BLaER1 treated with 17β-estradiol and CSF1 and Interleukin-3, amounts not matched to agents 10 nM and 100 nM (cell line): Measurements from ENCODE around the gene ATG3.
A peak's percentile ranks its signal among the peaks of the same experiment; 100 is the strongest.
"Not testable (repeated sequence)": the region's sequence is repeated elsewhere in the genome, so short reads cannot be mapped to it uniquely, and the experiment has no call there.

Experiments used
- H3K27ac ChIP-seq, 11 experiments: shearing (Covaris generic); formaldehyde crosslinking; 2 replicates each; pipeline ENCODE4 v1.8.1; 2022
- H3K27me3 ChIP-seq, 11 experiments: shearing (Covaris generic); formaldehyde crosslinking; 2 replicates each; pipeline ENCODE4 v1.8.1; 2022
- H3K36me3 ChIP-seq, 11 experiments: shearing (Covaris generic); formaldehyde crosslinking; 2 replicates each; pipeline ENCODE4 v1.8.1; 2022
- H3K4me1 ChIP-seq, 10 experiments: shearing (Covaris generic); formaldehyde crosslinking; 2 replicates each; pipeline ENCODE4 v1.8.1; 2022
- H3K4me2 ChIP-seq, 11 experiments: shearing (Covaris generic); formaldehyde crosslinking; 2 replicates each; pipeline ENCODE4 v1.8.1; 2022
- H3K4me3 ChIP-seq, 10 experiments: shearing (Covaris generic); formaldehyde crosslinking; 2 replicates each; pipeline ENCODE4 v1.8.1; 2022
- H3K9ac ChIP-seq, 11 experiments: shearing (Covaris generic); formaldehyde crosslinking; 2 replicates each; pipeline ENCODE4 v1.8.1; 2022
- H3K9me3 ChIP-seq, 11 experiments: shearing (Covaris generic); formaldehyde crosslinking; replicated peaks in 1 of 11; 2 replicates each; pipeline ENCODE4 v1.8.1; 2022
- H4K20me1 ChIP-seq, 11 experiments: shearing (Covaris generic); formaldehyde crosslinking; 2 replicates each; pipeline ENCODE4 v1.8.1; 2022
- Cebpa-rat ChIP-seq, 11 experiments: shearing (Covaris generic); IDR thresholded peaks; 2 replicates each; pipeline ENCODE4 v1.8.1; 2022

The ATG3 gene

DNA sequence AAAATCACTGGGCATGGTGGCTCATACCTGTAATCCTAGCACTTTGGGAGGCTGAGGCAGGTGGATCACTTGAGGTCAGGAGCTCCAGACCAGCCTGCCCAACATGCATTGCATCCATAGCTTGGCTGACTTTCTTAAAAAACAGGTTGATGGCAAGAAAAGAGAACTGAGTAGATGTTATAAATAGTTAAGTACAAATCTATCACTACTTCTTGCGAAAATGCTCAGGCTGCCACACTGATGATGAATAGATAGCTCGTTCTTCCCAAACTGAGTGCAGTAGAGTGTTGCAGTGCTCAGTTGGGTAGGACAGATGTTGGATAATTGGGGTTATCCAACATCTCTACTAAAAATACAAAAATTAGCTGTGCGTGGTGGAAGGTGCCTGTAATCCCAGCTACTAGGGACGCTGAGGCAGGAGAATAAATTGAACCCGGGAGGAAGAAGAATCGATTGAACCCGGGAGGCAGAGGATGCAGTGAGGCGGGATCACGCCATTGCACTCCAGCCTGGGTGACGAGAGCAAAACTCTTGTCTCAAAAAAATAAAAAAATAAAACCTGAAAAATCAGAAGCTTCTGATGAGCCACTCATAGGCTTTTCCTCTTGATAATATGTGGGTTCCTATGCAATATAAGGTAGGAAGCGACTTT is 63.7 kb downstream of the ATG3 start:
- TF ChIP-seq Cebpa-rat (IDR thresholded peaks at IDR 0.05) = no peak
- Histone ChIP-seq H3K4me2 (no peak overlapping the region; a peak in 1 of 22 replicates), H3K4me3 (no peak overlapping the region), H4K20me1 (no peaks in the 10 kb centered on the region), H3K27me3 (no peaks in the 10 kb centered on the region), H3K4me1 (peaks cover 0 to 20% (median 9%) of the 10 kb centered on the region in 10 experiments; a peak in 14 of 20 replicates), H3K27ac (no peak overlapping the region), H3K36me3 (no peaks in the 10 kb centered on the region), H3K9me3 (peaks cover 0 to 18% (median 9%) of the 10 kb centered on the region in 11 experiments; a peak in 8 of 22 replicates), H3K9ac (no peak overlapping the region)

DNA sequence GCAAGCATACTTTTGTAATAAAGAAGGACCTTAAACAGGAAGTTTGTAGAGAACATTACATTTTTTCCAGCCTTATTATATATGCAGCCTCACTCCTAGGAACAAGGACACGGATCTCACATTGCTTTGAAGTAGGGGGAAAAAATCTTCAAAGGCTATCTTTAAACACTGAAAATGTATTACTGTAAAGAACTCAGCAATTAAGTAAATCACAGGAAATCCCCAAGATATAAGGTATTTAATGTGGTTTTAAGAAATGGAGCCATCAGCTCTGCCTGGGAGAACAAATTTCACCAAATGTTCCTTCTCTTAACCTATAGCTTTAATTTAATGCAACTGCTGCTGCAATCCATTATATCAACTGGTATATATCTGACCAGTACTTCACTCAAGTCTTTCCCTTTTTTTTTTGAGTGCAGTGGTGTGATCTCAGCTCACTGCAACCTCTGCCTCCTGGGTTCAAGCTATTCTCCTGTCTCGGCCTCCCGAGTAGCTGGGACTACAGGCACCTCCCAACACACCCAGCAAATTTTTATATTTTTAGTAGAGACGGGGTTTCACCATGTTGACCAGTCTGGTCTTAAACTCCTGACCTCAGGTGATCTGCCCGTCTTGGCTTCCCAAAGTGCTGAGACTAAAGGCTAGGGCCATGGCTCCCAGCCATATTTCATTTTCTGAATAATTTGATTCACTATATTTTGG is 65.2 kb downstream of the ATG3 start:
- peaks cover 0 to 20% (median 9%) of the 10 kb centered on the region in 10 experiments; a peak in 14 of 20 replicates for H3K4me1 ChIP-seq
- no peak for TF ChIP-seq Cebpa-rat (IDR thresholded peaks at IDR 0.05)
- no peaks in the 10 kb centered on the region for H3K36me3 ChIP-seq
- no peaks in the 10 kb centered on the region for H3K27me3 ChIP-seq
- H3K27ac ChIP-seq = no peak overlapping the region
- H3K4me2 ChIP-seq = peak overlapping the region in 5 of 11 experiments; percentile 3 to 13 (median 10); a peak in 6 of 22 replicates
- peaks cover 0 to 18% (median 9%) of the 10 kb centered on the region in 11 experiments; a peak in 7 of 22 replicates for H3K9me3 ChIP-seq
- H3K4me3 ChIP-seq = no peak overlapping the region
- no peak overlapping the region for H3K9ac ChIP-seq
- no peaks in the 10 kb centered on the region for H4K20me1 ChIP-seq

DNA sequence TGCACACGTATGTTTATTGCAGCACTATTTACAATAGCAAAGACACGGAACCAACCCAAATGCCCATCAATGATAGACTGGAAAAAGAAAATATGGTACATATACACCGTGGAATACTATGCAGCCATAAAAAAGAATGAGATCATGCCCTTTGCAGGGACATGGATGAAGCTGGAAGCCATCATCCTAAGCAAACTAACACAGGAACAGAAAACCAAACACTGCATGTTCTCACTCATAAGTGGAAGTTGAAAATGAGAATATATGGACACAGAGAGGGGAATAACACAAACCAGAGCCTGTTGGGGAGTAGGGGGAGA is 67.4 kb downstream of the ATG3 start:
- not testable (repeated sequence) for H3K36me3 ChIP-seq, H3K4me3 ChIP-seq, H3K27me3 ChIP-seq, H3K9ac ChIP-seq, H3K27ac ChIP-seq, H3K4me2 ChIP-seq, H4K20me1 ChIP-seq
- peaks cover 0 to 16% (median 7%) of the 10 kb centered on the region in 10 experiments; a peak in 14 of 20 replicates for H3K4me1 ChIP-seq
- peaks cover 0 to 18% (median 9%) of the 10 kb centered on the region in 11 experiments; a peak in 7 of 22 replicates for H3K9me3 ChIP-seq

DNA sequence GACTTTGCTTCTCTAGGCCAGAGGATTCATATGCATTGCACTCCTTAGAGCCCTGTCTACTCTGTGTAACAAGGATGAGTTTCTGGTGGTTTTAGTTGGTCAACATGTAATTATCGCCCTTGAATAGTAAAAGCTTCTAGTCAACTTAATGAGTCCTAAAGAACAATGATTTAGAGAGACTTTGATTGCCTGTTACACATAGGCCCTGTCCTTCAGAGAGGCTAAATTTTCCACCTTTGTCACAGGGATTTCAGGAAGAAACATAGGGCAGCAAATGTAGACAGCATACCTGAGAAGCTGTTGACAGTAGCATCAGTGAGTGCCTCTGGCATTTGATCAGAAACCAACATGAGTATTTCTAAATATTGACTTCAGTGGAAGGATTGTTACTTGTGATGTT is 69.6 kb downstream of the ATG3 start:
- H3K36me3 ChIP-seq = no peaks in the 10 kb centered on the region
- no peaks in the 10 kb centered on the region for H4K20me1 ChIP-seq
- no peak overlapping the region for H3K9ac ChIP-seq
- H3K4me3 ChIP-seq = no peak overlapping the region
- H3K4me2 ChIP-seq = no peak overlapping the region
- H3K9me3 ChIP-seq = peaks cover 0 to 14% (median 9%) of the 10 kb centered on the region in 11 experiments; a peak in 7 of 22 replicates
- peaks cover 0 to 8% (median 0%) of the 10 kb centered on the region in 10 experiments; a peak in 7 of 20 replicates for H3K4me1 ChIP-seq
- H3K27me3 ChIP-seq = no peaks in the 10 kb centered on the region
- no peak overlapping the region for H3K27ac ChIP-seq
- no peak for TF ChIP-seq Cebpa-rat (IDR thresholded peaks at IDR 0.05)

DNA sequence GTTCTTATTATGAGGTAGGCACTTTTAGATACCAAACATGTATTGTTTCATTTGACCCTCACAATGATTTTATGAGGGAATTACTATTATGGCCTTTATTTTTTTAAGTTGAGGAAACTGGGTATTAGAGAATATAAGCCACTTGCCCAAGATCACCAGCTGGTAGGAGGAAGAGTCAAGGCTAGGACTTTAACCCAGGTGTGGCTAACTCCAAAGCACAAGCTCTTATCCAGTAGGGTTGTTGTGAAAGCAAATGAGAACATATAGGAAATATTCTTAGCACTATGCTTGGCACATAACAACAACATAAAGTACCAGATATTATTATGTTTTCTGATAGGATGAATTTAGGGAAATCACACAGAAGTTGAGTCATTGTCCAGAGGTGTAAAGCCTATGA is 70.4 kb downstream of the ATG3 start:
- no peaks in the 10 kb centered on the region for H3K36me3 ChIP-seq
- peaks cover 0 to 14% (median 9%) of the 10 kb centered on the region in 11 experiments; a peak in 7 of 22 replicates for H3K9me3 ChIP-seq
- H3K27ac ChIP-seq = no peak overlapping the region
- no peak overlapping the region for H3K4me3 ChIP-seq
- no peaks in the 10 kb centered on the region for H3K27me3 ChIP-seq
- H3K4me2 ChIP-seq = no peak overlapping the region
- no peak for TF ChIP-seq Cebpa-rat (IDR thresholded peaks at IDR 0.05)
- H3K4me1 ChIP-seq = peaks cover 0 to 4% (median 0%) of the 10 kb centered on the region in 10 experiments; a peak in 7 of 20 replicates
- H4K20me1 ChIP-seq = no peaks in the 10 kb centered on the region
- no peak overlapping the region for H3K9ac ChIP-seq

DNA sequence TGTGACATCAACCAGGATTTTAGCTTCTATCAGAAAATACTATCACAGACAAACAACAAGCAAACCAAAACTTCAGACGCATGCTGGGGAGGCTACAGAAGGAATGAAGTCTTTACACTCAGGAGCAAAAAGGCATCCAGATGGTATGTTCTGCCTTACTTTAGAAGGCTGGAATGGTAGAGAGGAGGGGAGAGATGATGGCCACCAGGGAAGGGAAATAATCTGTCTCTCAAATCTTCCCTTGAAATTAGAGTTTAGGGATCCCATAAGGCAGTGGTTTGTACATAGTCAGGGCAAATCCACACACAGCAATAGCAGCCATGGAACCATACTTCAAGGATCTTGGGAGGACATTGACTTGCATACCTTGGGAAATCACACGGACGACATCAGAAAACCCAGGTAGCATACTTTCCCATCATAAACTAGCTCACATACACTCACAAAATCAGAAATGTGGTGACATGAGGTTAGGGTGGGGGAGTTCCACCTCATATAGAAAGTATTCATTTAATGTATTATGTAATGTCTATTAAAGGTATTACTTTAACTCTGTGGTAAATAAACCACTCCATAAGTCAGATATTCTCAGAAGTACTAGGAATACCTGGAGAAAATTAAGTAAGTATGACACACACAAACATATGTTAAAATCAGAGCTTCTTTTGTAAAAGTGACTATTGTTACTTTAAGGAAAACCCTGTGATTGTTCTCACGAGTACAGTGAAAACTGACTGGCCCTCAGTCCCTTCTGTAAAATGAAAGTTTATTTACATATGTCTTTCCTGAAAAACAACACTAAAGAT is 71.9 kb downstream of the ATG3 start:
- Histone ChIP-seq H3K9me3 (peaks cover 0 to 18% (median 11%) of the 10 kb centered on the region in 11 experiments; a peak in 8 of 22 replicates), H3K27ac (no peak overlapping the region), H3K4me2 (no peak overlapping the region), H4K20me1 (no peaks in the 10 kb centered on the region), H3K27me3 (no peaks in the 10 kb centered on the region), H3K4me1 (no peaks in the 10 kb centered on the region), H3K4me3 (no peak overlapping the region), H3K9ac (no peak overlapping the region), H3K36me3 (no peaks in the 10 kb centered on the region)
- TF ChIP-seq Cebpa-rat (IDR thresholded peaks at IDR 0.05) = no peak

DNA sequence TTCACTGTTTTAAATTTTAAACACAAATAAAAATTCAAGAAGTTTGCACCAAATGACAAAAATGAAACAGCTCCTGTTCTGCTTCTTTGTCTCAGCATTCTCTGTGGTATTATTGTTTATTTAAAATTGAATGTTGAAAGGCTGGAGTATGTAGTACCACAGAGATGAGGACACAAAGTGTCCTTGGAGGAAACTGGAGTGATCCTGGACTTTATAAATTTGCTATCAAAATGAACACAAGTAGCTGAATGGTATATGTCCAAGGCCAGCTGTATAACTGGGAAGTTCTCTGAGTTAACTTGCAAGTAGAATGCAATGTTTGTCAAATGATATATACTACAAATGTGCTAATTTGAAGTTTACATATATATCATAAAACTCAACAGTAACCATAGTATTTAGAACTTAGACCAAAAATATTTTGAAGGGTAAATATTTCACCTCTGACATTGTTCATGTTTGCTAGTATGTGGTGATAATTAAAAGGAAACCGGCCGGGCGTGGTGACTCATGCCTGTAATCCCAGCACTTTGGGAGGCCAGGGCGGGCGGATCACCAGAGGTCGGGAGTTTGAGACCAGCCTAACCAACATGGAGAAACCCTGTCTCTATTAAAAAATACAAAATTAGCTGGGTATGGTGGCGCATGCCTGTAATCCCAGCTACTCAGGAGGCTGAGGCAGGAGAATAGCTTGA is 74.8 kb downstream of the ATG3 start:
- TF ChIP-seq Cebpa-rat (IDR thresholded peaks at IDR 0.05) = no peak
- H3K9me3 ChIP-seq = peaks cover 0 to 9% (median 4%) of the 10 kb centered on the region in 11 experiments; a peak in 2 of 22 replicates
- no peaks in the 10 kb centered on the region for H3K27me3 ChIP-seq
- no peaks in the 10 kb centered on the region for H3K36me3 ChIP-seq
- no peak overlapping the region for H3K9ac ChIP-seq
- no peak overlapping the region for H3K4me2 ChIP-seq
- H4K20me1 ChIP-seq = no peaks in the 10 kb centered on the region
- H3K4me3 ChIP-seq = no peak overlapping the region
- H3K4me1 ChIP-seq = peaks cover 0 to 6% (median 0%) of the 10 kb centered on the region in 10 experiments; a peak in 1 of 20 replicates
- no peak overlapping the region for H3K27ac ChIP-seq

DNA sequence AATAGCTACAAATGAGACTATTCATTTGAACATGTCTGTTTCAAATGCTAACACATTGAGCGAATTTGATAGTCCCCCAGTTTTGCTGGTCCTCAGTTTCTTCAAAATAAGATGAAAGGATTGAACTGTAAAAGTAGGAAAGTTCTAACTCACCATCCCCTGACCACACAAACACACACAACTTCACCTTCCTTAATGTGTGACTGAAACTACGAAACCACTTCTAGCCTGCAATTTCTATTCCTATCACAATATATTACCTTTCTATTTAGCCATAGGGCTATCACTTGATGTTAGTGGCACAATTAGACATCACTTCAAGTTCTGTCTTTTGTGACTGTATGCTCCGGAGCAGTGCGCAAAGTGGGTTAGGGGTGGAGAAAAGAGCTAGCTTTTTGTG is 77.4 kb downstream of the ATG3 start:
- peaks cover 0 to 6% (median 0%) of the 10 kb centered on the region in 10 experiments; a peak in 1 of 20 replicates for H3K4me1 ChIP-seq
- no peaks in the 10 kb centered on the region for H3K36me3 ChIP-seq
- H3K4me3 ChIP-seq = no peak overlapping the region
- H3K27me3 ChIP-seq = no peaks in the 10 kb centered on the region
- peaks cover 0 to 9% (median 4%) of the 10 kb centered on the region in 11 experiments; a peak in 2 of 22 replicates for H3K9me3 ChIP-seq
- no peak for TF ChIP-seq Cebpa-rat (IDR thresholded peaks at IDR 0.05)
- no peak overlapping the region for H3K4me2 ChIP-seq
- H3K9ac ChIP-seq = no peak overlapping the region
- no peak overlapping the region for H3K27ac ChIP-seq
- no peaks in the 10 kb centered on the region for H4K20me1 ChIP-seq
